Measurements from ENCODE around the gene CLASRP. TPM values are rescaled to one million over a fixed set of nuclear protein-coding genes. Genes with fewer than 3 reads are reported as not detected.

CLASRP gene
- total RNA-seq, 1 donor from 2014 or later: 119 TPM

GRCh38 chr19:45071545-45071938 lies 32.7 kb downstream of the CLASRP start:
- Mint-ChIP-seq H3K4me1 (peaks cover 7% of the 10 kb centered on the region), H3K9me3 (no peaks in the 10 kb centered on the region), H3K27me3 (ENCODE audit: low read depth) (peaks cover 21% of the 10 kb centered on the region), H3K36me3 (ENCODE audit: low read depth) (no peaks in the 10 kb centered on the region), H3K4me3 (no peak overlapping the region), H3K27ac (ENCODE audit: unreplicated experiment) (no peak overlapping the region)
- TF ChIP-seq CTCF (conservative IDR thresholded peaks at IDR 0.05): no peak
- no peak for DNase-seq (ENCODE audit: low read depth, low spot score)

DNA sequence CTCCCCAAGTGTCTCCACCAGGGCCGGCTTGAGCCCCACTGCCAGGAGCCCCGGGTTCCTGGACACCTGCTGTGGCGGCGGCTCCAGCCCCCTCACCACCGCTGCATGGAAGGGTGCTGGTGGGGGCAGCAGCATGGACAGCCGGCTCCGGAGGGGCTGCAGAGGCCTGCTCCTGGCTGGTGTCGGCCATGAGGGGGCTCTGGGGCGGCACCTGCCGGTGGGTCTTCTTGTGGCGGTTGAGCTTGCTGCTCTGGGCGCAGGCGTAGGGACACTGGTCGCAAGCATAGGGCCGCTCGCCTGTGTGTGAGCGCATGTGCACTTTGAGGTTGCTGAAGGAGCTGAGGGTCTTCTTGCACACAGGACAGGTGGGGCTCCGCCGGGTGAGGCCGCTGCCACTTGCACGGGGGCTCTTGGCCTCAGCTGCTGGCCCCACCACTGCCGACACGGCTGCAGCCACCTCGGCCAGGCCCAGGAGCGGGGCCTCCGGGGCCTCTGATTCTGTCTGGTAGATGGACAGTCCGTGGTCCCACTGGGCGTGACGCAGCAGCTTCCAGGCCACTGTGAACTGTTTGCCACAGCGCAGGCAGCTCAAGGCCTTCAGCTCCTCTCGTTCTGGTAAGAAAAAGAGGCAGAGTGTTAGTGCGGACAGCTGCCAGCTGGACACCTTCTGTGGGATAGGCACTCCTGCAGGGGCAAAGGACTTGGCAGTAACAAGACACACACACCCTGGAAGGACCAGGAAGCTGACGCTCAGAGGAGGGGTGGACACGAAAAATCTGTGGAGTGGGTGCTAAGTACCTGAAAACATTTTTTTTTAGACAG lies 33.3 kb downstream of the CLASRP start:
- DNase-seq (ENCODE audit: low read depth, low spot score): no peak
- no peak overlapping the region for H3K27ac Mint-ChIP-seq (ENCODE audit: unreplicated experiment)
- H3K4me3 Mint-ChIP-seq: no peak overlapping the region
- H3K36me3 Mint-ChIP-seq (ENCODE audit: low read depth): no peaks in the 10 kb centered on the region
- H3K27me3 Mint-ChIP-seq (ENCODE audit: low read depth): peaks cover 28% of the 10 kb centered on the region
- TF ChIP-seq CTCF (conservative IDR thresholded peaks at IDR 0.05): no peak
- H3K9me3 Mint-ChIP-seq: no peaks in the 10 kb centered on the region
- H3K4me1 Mint-ChIP-seq: peaks cover 12% of the 10 kb centered on the region

DNA sequence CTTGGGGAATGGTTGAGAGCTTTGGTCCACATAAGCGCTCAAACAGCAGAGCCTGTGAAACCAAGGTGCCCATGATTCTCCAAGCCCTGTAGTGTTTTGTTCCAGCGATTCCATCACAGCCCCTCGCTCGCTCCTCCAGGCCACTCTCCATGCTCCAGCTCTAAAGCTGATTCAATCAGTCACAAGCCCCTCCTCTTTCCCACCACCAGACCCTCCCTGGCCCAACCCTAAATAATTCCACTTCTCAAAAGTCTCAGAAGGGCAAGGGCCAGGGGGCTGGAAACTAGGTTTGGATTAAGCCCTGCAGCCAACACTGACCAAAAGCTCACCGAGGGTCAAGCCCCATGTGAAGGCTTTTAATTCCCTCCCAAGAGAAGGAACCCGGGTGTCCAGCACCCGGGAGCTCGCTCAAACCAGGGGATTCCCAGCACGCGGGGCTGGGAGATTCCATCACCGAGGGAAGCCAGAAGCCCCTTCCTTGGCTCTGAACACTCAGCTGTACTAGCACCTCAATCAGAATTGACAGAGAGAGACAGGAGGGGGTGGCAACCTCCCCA lies 36.0 kb downstream of the CLASRP start:
- H3K36me3 Mint-ChIP-seq (ENCODE audit: low read depth): no peaks in the 10 kb centered on the region
- no peak for TF ChIP-seq CTCF (conservative IDR thresholded peaks at IDR 0.05)
- peak overlapping the region; percentile 70 for H3K4me3 Mint-ChIP-seq
- peaks cover 19% of the 10 kb centered on the region for H3K4me1 Mint-ChIP-seq
- no peaks in the 10 kb centered on the region for H3K9me3 Mint-ChIP-seq
- peaks cover 38% of the 10 kb centered on the region for H3K27me3 Mint-ChIP-seq (ENCODE audit: low read depth)
- DNase-seq (ENCODE audit: low read depth, low spot score): no peak
- H3K27ac Mint-ChIP-seq (ENCODE audit: unreplicated experiment): peak overlapping the region; percentile 71

- Mint-ChIP-seq H3K27ac (ENCODE audit: unreplicated experiment) (no peak overlapping the region), H3K36me3 (ENCODE audit: low read depth) (no peaks in the 10 kb centered on the region), H3K4me3 (peak overlapping the region; percentile 68), H3K9me3 (no peaks in the 10 kb centered on the region), H3K4me1 (peaks cover 24% of the 10 kb centered on the region), H3K27me3 (ENCODE audit: low read depth) (peaks cover 38% of the 10 kb centered on the region)
- no peak for TF ChIP-seq CTCF (conservative IDR thresholded peaks at IDR 0.05)
- DNase-seq (ENCODE audit: low read depth, low spot score): no peak
Measured at GRCh38 chr19:45075301-45076028, 36.6 kb downstream of the CLASRP start.

GRCh38 chr19:45076029-45076850 lies 37.4 kb downstream of the CLASRP start, which contains the start of gene ZNF296:
ZNF296 (minus strand) TSS chr19:45076478; CDS start chr19:45076373, 105 bp downstream.
- peak within 1 kb of the TSS; percentile 68 for H3K4me3 Mint-ChIP-seq
- H3K36me3 Mint-ChIP-seq (ENCODE audit: low read depth): no peaks in the 10 kb centered on the region
- TF ChIP-seq CTCF (conservative IDR thresholded peaks at IDR 0.05): no peak
- peaks cover 38% of the 10 kb centered on the region for H3K27me3 Mint-ChIP-seq (ENCODE audit: low read depth)
- no peak for DNase-seq (ENCODE audit: low read depth, low spot score)
- peaks cover 24% of the 10 kb centered on the region for H3K4me1 Mint-ChIP-seq
- no peak within 1 kb of the TSS for H3K27ac Mint-ChIP-seq (ENCODE audit: unreplicated experiment)
- no peaks in the 10 kb centered on the region for H3K9me3 Mint-ChIP-seq
